Medulla oblongata (tissue), 1 donor: ENCODE results near the gene GAST.
"Not testable (repeated sequence)": the region's sequence is repeated elsewhere in the genome, so short reads cannot be mapped to it uniquely, and the experiment has no call there.

ENCODE experiments used
- DNase-seq: peaks from one replicate; pipeline ENCODE4 v3.0.0-alpha.2; 2015; ENCODE audit errors: extremely low spot score

The GAST gene

GRCh38 chr17:41683441-41684007 is 28.6 kb upstream of the GAST start:
- DNase-seq = no peak

DNA sequence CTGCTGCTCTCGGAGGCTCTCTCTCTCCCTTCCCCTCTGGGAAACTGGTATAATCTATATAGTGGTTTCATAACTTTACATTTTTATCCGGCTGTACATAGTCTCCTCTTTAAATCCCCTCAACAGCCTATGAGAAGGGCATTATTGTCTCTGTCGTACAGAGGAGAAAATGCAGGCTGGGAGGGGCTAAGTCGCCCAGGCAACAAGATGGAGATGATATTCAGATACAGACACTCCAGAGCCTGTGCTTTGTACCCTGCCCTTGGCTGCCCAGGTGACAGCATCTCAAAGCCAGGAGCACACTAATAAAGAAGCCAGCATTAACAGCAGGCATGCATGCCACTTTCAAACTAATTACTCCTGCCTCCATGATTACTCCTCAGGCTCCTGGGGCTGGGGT is 28.1 kb upstream of the GAST start:
- no peak for DNase-seq

GRCh38 chr17:41685753-41686152 is 26.4 kb upstream of the GAST start:
- DNase-seq = not testable (repeated sequence)

GRCh38 chr17:41686281-41686680 is 25.9 kb upstream of the GAST start:
- no peak for DNase-seq

DNA sequence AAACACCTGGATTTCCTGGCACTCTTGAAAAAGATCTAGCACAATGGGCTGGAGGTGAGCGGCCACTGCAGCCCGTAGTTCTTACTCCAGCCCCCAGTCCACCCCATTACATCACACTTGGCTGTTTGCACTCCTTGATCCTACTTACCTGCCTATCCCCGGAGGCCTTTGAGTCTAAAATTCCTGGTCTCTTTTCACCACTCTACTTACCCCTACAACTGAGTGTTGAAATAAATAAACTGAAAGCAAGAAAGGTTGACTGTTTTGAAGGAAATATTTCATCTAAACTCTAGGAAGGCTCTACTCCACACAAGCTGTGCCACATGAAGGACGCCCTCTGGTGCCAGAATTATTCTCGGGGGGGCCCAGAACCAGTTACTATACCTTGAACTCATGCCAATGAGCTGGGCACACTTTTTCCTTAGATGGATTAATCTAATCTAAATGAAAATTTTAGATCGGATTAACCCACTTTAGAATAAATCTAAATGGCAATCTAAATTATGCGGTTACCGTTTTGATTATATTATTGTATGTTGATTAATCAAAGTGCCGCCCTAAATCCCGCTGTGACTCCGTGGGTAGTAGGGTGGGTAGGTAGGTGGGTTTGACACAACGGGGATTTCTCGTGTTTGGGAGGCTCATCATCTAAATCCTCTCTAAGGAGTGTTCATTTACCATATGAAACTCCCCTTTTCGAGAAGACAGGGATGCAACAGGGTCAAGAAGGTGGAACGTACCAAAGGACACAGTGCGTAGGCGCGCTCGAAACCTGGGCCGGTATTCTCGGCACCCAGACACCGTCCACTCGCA is 24.1 kb upstream of the GAST start:
- peak; percentile 58 for DNase-seq

DNA sequence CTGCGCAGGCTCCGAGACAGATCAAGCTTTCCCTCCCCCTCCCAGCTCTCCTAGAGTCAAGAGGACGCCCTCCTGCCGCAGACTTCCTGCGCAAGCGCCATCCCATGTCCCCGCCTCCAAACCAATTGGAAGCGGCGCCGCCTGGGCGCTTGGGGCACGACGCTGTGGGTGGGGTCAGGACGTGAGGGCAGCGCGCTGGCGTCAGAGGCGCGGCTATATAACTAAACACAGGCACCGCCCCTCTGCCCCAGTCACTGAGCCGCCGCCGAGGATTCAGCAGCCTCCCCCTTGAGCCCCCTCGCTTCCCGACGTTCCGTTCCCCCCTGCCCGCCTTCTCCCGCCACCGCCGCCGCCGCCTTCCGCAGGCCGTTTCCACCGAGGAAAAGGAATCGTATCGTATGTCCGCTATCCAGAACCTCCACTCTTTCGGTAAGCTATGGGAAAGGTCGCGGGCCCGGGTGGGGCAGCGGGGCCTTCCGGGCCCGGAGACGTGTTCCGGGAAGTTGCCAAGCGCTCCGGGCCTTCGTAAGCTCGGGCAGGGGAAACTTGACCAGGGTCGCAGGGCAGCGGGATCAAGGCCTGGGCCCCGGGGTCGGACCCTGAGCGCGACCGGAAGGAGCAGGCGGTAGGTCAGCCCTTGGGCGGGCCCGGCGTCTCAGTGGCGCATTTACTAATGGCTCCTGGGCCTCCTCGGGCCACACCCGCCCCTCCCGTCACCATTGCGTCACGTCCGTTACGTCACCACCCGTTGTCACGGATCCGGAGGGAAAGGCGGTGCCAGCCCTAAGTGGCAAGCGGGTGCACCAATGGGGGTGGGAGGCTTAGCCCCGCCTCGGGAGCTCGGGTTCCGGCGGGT is 23.3 kb upstream of the GAST start, which contains the start of gene EIF1:
Gene EIF1 (plus strand): TSS at position 245 of the 856 bp plus-strand sequence. CDS start 154 bp downstream, at position 399.
- DNase-seq = peak; percentile 100

- peak; percentile 70 for DNase-seq
Measured at GRCh38 chr17:41689497-41690299, 22.4 kb upstream of the GAST start.

GRCh38 chr17:41690497-41690896 is 21.6 kb upstream of the GAST start:
- no peak for DNase-seq

GRCh38 chr17:41691031-41691777 is 20.9 kb upstream of the GAST start:
- no peak for DNase-seq

DNA sequence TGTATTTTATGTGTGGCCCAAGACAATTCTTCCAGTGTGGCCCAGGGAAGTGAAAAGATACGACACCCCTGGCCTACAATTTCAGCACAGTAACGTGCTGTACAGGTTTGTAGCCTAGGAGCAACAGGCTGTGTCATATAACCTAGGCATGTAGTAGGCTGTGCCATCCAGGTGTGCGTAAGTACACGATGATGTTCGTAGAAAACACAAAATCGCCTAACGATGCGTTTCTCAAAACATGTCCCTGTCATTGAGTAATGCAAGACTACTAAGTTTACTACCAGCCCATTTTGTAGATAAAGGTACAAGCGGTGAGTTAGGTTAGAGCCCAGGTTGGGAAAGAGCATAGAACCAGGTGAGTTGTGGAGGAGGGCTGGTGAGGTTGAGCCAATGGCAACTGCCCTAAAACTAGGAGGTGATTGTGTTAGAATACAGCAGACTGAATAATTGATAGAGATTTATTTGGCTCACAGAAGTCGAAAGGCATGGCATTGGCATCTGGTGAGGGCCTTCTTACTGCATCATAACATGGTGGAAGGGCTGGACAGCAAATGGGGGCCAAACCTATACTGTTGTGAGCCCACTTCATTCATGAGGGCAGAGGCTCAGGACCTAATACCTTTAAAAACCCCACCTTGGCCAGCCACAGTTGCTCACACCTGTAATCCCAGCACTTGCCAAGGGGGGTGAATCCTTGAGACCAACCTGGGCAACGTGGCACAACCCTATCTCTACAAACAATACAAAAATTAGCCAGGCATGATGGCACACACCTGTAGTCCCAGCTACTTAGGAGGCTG is 19.2 kb upstream of the GAST start:
- DNase-seq = no peak

- no peak for DNase-seq
Measured at GRCh38 chr17:41695134-41695661, 16.9 kb upstream of the GAST start.

DNA sequence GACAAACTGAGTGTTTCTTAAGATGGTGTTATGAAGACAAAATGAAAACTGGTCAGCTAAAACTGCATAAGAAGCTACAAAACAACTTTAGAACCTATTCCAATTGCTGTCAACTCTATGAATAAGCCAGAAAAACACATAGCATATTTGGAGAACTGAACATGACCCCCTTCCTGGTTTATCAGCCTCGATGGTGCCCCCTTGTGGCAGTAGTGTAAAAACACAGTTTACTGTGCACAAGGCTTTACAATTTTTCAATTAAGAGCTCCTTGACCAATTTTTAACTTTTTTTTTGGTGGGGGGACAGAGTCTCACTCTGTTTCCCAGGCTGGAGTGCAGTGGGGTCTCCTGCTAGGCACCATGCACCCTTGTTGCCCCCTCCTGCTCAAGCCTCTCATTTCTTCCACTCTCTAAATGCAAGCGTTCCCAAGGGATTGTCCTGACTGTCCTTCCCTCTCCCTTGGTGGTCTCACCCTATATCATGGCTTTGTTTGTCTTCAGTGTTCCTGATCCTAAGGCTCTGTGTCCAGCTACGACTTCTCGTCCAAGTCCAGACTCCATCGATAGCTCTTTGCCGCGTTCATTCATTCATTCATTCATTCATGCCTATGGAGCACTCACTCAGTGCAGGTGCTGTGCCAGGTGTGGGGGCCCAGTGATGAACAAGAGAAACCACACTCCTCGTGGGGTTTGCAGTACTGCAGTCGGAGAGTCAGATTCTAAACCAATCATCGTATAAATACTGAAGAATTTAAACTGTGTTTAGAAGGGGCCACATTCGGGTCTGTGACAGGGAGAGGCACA is 16.0 kb upstream of the GAST start:
- peak; percentile 88 for DNase-seq

DNA sequence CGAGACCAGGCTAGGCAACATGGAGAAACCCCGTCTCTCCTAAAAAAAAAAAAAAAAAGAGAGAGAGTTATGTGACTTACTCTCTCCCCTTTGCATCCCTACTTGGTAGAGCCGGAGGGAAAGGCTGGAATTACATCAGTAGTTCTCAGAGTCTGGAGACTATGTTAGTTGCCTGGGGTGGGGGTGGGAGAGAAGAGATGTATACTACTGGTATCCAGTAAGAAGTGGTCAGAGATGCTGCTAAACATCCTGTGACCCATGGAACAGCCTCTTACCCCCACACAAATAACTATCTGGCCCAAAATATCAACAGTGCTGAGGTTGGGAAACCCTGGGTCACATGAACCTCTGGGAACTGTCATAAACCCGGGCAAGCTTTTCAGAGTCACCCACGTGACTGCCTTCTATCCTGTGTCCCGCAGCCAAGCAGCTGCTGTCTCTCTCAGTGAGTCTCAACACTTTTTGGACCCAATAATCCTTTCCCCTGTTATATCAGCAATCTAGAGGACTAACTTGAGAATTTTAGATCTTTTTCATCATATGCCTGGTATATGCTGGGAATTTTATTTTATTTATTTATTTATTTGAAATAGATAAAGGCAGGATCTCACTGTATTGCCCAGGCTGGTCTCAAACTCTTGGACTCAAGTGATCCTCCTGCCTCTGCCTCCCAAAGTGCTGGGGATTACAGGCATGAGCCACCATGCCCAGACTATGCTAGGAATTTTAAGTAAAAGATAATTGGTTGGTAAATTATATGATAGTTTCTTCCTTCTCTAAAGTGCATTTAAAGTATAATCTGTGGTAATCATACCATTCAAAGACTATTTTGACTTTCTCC is 14.8 kb upstream of the GAST start:
- DNase-seq = peak; percentile 93

GRCh38 chr17:41700843-41701242 is 11.3 kb upstream of the GAST start:
- not testable (repeated sequence) for DNase-seq

- DNase-seq = no peak
Measured at GRCh38 chr17:41702712-41703111, 9.4 kb upstream of the GAST start.

DNA sequence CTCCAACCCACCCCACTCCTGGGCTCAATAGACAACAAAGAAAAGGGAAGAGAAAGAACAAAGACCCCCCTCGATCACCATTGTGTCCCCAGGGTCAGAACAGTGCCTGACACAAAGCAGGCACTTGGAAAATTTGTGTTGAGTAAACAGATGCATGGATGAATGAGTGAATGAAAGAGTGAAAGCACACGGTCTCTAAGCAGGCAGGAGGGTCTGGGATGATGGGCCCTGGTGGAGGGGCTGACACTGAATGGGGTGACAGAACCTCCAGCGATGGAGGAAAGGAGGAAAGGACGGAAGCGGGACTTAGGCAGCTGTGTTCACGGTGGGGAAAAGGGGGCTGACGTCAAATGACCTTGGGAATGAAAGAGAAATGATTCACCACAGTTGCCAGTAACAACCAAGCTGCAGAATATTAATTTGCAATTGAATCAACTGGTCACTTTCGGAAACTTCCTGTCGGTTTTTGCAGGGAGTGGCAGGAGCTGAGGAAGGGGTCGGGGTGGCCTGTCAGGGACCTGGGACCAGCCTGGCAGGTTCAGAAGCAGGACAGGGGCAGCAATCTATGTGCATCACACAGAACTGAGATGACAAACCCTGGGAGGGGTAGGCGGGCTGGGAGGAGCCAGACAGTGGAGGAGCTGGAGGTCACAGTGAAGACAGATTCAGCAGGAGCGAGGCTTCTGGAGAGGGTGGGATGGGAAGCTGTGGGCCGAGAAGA is 6.7 kb upstream of the GAST start:
- DNase-seq = no peak
